HG02798 (cell line): ENCODE results near the gene SPOCK2.
A peak's percentile ranks its signal among the peaks of the same experiment; 100 is the strongest.

Experiments
- ATAC-seq: cut with Tn5 transposase; IDR thresholded peaks from one replicate; pipeline ENCODE4 v1.9.1; 2021; ENCODE audit warnings: mild to moderate bottlenecking; ENCODE audit not compliant: unreplicated experiment, poor library complexity

Gene SPOCK2

DNA sequence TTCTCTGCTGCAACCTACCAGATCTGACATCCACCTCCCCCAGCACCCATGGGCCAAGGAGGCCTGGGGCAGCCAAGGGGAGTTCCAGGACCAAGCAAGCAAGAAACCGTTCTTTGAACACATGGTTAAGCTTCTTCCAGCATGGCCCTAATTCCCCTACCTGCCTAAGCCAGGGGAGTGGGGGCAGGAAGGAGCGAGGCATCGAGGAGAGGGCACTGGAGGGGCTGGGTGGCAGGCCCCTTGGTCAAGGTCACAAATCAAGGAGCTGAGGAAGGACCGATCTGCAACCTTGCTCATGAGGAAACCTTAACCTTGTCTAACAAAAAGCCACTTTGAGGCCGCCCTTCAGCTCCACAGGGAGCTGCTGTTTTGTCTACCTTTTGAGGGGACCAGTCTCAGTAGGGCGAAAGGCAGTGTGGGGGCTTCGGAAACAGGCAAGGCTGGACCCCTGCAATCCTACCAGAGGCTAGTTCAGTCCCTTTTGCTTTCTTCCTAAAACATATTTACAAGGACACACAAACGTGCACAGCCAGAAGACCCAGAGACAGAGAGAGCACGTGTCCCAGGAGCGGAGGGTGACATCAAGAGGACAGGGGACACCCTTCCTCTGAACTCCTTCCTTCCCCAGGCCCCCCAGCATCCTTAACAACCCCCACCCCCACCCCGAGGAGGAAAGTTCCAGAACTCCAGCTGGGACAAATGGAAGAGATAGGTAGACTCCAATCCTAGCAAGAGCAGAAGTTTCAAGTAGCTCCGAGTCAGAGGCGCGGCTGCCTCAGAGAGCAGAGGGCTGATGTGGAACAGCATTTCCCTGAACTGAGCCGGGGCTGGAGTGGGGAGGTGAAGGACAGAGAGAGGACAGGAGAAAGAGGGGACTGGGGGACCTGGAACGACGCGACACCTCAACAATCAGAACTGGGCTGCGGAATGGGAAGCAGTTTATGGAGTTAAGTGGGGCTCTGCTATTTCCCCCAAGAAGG, 28.2 kb downstream of the SPOCK2 start:
- ATAC-seq, result no peak

DNA sequence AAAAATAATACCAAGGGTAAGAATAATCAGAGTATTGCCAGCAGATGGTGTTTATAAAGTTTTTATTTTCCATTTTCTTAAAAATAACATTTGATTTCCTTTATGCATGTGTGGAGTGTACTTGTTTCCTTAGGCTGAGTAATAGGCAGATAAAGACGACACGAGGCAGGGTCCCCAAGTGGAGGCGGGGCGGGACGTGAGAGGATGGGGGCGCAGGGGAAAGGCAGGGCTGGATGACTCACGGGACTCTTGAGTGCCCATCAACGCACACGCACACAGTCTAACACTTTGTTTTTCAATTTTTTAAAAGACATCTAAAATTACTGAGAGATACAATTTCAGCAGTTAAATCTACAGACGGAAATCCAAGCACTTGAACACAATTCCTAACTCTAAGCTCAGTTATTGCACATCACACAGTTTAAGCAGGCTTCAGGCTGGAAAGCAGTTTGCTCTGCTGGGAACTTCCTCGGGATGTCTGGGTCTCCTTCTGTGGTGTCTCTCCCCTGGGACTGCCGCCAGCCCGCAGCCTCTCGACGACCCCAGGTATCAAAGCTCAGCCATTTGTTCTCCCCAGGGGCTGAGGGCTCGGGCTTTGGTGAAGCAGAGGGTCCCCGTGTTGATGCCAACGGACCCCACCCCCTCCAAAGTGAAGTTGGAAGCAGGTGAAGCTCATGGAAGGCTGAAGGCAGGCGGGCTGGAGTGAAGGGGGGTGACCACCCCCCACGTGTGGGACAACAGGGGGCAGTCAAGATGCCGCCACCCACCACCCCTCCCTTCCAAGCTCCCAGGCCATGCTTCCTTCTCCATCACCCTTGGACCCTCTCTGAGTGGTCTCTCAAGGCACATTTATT, 29.1 kb downstream of the SPOCK2 start:
- ATAC-seq, result no peak

DNA sequence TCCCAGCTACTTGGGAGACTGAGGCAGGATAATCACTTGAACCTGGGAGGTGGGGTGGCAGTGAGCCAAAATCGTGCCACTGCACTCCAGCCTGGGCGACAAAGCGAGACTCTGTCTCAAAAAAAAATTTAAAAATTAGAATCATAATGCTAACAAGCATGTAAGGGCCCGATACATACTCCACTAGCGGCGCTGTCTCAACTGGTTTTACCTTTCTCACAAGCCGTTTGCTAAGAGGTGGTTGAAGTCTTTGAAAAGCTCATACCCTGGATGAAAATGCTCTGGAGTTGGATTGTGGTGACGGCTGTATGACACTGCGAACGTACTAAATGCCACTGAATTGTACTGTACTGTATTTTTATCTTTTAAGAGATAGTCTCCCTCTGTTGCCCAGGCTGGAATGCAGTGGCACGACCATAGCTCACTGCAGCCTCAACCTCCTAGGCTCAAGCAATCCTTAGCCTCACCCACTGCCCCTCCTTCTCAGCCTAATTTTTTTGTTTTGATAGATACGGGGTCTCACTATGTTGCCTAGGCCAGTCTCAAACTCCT, 29.9 kb downstream of the SPOCK2 start:
- ATAC-seq, result no peak

DNA sequence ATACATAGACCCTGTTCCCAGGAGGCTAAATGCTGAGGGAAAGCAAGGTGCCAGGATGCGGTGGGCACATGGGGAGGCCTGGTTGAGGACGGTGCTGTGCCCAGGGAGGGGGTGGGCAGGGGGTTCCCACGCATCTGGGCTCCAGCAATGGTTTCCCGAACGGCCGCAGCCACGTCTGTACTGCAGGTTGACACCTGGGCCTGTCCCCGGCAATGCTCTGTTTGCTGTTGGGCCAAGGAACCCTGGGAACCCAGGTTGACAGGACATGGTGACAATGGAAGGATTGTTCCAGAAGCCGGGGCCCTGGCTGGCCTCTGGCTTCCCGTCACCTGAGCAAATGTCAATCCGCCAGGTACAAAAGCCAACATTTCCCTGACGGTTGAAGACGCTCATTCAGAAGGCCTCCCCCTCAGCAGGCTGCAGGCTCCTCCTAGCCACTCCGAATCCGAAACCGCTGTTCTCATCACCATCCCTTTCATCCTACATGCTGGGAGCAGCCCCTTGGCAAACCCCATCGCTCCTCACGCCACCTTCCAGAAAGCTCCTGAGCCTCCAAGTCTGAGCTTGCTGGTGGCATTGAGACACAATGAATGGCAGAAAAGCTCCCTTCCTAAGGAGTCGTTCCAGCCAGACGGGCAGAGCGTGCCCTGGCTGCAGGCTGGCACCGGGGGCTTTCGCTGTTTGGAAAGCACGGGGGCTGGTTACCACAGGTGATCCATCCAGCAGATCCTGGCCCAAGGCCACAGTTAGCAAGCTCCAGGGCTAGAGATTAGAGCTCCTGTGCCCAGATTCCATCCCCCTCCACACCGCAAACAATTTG, 31.2 kb downstream of the SPOCK2 start:
- ATAC-seq, result no peak

DNA sequence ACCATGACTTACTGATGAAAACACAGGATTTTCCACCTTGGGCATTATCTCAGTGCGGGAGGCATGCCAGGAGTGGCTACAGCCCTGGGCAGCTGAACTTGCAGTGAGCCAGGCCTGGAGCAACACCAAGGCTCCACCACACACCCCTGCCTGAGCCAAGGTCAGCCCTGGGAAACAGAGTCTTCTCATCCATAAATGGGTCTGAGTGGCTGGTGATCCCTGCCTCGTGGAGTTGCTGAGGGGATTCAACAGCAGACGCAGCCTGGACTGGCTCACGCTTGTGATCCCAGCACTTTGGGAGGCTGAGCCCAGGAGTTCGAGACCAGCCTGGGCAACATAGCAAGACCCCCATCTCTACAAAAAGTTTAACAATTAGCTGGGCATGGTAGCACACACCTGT, 32.2 kb downstream of the SPOCK2 start:
- no peak for ATAC-seq

DNA sequence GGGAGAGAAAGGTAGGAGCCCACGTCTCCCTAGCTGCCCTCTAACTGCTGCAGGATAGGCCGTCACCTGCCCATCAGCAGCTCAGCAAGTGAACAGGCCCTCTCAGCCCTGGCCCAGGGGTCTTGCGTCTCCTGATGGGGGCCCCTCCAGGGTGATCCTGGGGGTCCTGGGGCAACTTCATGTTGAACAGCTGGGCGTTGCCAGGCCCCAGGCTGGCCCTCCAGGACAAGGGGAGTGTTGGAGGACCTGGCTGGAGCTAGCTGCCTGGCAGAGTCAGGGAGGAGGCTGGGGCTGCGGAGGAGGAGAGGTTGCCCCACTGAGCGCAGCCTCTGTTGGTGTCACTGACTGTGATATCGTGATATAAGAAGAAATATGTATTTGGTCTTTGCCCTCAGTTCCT, 34.7 kb downstream of the SPOCK2 start:
- ATAC-seq, result no peak

DNA sequence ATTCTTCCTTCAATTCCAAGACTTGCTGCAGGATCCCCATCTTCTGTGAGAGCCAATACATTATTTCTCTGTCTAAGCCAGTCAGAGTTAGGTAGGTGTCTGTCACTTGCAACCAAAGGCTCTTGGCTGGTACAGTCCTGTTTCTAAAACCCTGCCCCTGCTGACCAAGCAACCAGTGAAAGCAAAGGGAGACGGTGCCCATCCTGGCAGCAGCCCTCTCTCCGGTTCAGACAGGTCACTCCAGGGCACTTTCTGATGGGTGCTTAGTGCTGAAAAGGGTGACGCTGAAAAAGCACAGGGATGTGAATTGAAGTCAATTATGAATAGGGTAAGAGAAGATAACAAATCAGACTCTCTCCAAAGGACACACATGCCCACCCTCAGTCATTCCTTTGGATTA, 37.5 kb downstream of the SPOCK2 start:
- ATAC-seq, result no peak

DNA sequence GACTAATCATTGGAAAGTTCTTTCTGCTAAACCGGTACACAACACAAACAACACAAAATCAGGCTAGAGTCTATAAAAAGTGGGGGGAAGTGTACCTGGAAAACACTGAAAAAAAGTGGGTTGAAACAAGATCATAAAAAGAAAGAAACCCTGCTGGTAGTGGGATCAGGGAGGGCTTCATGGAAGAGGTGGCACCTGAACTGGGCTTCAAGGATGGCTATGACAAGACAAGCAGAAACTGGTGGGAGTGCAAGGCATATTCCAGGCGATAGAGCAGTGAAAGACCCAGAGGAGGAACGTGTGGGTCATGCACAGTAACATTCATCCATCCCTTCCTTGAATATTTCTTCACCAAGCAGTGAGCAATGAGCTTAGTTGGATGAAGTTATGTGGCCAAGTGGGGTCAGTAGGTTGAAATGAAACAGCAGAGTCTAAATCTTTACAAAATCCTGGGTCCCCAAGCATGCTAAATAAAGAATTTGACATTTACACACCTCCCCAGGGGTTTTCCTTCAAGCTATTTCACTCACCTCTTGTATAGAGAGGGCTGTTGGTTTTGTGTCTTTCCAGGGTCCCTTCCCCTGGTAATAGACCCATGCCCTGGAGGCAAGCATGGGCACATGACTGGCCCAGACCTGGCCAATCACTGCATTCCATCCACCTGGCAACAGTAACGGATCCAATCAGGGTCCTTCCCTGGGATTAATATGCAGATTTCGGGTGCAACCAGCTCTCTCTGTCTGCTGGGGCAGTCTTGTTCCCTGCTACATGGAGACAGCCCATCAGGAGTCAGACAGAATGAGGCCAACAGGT, 38.2 kb downstream of the SPOCK2 start:
- no peak for ATAC-seq

DNA sequence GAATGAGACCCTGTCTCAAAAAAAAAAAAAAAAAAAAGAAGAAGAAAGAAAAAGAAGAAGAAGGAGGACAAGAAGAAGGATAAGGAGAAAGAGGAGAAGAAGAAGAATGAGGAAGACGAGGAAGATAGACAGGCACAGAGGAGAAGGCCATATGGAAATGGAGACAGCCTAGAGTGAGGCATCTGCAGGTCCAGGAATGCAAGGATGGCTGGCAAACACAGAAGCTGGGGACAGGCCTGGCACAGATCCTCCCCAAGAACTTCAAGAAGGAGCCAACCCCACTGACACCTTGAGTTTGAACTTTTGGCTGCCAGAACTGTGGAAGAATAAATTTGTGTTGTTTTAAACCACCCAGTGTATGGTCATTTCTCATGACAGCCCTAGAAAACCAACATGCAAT, 38.9 kb downstream of the SPOCK2 start:
- ATAC-seq, result no peak

DNA sequence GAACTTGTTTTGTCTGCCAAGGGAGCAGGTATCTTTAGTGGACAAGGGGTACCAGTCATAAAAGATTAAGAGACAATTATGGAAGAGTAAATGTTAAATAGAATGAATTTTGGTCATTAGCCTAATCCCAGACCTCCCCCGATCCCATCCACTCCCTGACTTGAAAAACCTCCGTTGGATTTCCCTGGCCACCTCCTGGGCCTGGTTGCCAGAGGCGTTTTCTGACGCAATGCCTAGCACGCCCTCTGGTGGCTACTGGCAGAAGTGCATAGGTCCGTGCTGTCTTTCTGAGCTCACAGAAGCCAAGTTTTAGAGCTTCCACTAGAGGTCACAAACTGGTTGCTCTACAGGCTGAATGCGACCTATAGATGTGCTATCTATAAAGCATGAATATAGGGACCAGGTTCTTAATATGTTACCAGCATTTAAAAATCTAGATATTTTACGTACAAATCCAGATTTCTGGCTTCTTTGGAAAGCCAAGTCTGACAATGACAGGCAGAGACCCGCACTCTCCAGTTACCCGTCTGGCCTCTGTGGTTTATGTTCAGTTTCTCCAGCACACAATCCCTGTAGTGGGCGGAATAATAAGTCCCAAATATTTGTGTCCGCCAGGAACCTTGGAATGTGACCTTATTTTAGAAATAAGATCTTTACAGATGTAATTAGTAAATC, 39.8 kb downstream of the SPOCK2 start:
- peak; percentile 72 for ATAC-seq

DNA sequence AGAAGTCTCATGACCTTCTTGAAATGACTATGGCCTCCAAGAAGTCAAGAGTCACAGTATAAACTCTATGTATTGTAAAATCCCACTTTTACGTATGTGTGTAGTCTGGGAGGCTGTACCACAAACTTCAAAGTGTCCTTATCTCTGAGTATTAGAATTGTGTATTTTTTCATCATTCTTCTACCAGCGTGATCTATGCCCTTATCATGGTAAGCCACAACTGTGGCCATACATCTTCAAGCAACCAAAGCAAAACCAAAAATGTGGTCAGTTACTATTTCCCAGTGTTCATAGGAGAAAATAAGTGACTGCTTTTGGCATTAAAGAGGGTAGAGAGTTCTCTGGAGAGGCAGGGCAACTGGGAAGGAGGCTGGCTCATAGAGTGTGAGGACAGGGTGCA, 42.8 kb downstream of the SPOCK2 start:
- no peak for ATAC-seq

DNA sequence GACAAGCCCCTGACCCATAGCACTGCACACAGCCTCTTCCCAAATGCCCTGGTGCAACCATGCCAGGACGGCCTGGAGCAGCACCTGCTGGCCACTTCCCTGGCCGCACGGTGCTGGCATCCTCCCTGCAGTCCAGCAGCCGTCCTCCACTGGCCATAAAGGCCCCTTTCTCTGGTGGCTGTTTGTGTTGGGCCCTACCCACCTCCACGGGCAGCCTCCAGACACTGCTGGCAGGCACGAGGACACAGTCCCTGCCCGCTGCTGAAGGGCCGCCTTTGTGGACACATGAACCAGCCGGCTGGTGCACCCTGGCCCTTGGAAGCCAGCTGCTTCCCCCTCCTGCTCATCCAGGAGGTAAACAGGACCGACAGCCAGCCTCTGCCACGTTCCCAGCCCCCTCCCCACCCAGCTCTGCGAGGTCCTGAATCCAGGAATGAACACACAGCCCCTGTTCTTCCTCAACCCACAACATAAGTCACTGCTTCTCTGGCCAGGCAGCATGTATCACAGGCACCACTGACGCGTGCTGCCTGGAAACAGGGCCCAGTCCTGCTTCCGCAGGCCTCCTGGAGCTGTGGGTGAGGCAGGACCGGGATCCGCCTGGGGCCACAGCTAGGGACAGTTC, 43.8 kb downstream of the SPOCK2 start:
- ATAC-seq, result no peak

DNA sequence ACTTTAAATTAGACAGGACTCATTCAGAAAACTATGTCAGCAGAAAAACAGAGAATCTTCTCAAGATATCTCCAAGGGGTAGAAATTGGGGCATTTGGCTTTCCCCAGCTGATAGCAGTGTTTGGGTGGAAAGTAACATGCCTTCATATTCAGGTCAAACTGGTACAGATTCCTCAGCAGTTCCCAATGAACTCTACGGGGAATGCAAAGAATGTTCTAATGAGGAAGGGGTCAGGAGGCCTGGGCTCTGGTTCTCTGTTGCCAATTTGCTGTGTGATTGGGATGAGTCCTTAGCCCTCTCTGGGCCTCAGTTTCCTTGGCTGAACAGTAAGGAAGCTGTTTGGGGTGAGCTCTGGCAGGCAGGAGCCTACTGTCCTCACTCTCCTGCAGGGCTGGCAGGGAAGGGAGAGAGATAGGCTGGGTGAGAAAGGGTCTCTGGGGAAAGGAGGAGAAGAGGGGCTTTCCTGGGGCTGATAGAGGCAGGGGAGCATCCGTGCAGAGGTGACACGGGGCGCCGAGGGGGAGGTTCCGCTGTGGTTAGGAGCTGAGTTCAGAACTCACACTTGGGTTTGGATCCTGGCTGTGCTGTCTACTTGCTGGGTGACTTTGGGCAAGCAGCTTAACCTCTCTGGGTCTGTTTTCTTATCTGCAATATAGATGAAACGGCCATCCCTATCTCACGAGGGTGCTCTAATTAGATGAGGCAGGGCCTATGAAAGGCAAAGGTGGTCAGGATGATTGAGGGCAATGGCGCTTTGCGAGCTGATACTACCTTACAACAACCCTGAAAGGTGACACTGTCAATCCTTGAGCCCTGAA, 45.1 kb downstream of the SPOCK2 start:
- no peak for ATAC-seq

DNA sequence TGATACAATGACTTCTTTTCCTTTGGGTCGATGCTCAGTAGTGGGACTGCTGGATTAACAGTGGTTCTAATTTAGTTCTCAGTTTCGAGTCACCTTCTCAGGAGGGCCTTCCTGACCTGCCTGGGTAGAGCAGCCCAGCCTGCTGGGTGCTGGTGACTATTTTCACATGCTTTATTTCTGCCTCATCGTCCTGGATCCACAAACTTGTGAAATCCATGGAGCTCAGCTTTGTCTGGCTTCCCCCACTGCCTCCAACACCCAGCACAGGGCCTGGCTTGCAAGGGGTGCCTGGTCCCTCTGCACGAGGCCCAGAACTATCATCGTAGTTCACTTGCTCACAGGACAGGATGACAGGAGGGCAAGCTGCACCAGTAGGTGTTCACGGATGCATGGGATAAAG, 46.9 kb downstream of the SPOCK2 start:
- ATAC-seq, result no peak

DNA sequence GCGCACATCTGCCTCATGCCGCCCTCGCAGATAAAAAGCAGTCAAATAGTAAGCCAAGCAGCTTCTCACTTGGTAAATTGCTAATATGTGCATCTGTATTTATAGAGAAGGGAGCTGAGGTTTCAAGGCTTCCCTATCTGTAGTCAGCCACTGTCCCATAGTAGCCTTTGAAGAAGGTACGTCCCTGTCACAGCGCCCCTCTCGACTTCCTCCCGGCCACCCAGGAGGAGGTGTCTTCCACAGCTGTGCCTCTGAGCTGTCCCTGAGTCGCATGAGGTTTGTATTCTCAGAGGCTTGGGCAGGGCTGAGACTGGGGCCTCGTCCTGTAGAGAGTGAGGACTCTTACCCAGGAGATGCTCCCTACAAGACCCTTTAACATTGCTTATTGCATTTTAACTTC, 49.0 kb downstream of the SPOCK2 start:
- ATAC-seq, result no peak

DNA sequence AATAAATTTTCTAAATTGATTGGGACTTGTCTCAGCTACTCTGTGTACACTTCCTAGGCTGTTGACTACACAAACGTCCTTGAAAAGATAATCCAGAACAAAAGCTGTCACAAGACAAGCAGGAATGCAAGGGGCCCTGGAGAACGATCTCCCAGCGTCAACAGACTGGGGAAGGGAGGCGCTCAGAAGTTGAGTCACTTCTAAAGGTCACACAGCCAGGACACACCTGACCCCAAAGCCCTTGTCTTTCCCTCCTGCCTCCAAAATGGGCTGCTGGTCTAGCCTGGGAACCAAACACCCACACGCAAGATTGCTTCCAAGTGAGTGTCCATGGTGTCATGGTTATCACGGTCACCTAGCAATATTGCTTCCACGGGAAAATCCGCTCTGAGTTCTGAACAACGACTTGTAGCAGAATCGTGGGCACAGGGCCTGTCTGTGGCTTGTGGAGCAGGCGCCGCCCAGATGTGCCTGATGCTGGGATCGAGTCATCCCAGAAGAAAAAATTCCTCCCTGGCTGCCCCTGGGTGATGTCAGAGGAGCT, 49.8 kb downstream of the SPOCK2 start:
- no peak for ATAC-seq

DNA sequence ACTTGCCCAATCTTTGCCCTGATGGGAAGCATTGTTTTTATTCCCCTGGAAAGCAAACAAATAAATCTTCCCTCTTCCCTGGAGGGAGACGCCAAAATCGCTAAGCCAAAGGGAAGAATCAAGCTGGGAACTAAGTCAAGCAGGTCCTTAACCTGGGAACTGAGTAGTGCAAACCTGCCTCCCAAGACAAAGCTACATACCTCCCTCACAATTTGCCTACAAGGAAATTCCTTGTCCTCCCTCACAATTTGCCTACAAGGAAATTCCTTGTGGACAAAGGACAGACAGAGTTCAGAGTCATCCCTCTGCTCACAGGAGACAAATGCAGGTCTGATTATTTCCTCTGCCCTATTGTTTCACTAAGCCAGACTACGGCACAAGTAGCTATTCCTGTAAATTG, 50.5 kb downstream of the SPOCK2 start:
- ATAC-seq, result no peak
